HEK293 (cell line): ENCODE data around the gene MED15.
A peak's percentile ranks its signal among the peaks of the same experiment; 100 is the strongest.

Experiments
- CTCF ChIA-PET: fragments of 350-600 bp; formaldehyde crosslinking; extraction: SDS; loops from one replicate; lab custom pipeline; 2021; ENCODE audit warnings: antibody characterized with exemption; lab: Yijun Ruan, JAX
- POLR2A ChIA-PET: fragments of 300-600 bp; formaldehyde crosslinking; extraction: SDS; loops from one replicate; lab custom pipeline; 2020; ENCODE audit warnings: antibody characterized with exemption, inconsistent platforms; lab: Yijun Ruan, JAX
- H3K27ac ChIP-seq: fragments of 200-500 bp; sonication (Bioruptor generic); 2 replicates; pipeline ENCODE4 v1.5.1; 2014; ENCODE audit warnings: low read depth, low read length, control low read depth, inconsistent platforms; ENCODE audit errors: extremely low read depth
- H3K36me3 ChIP-seq, 2 experiments: fragments of 200-500 bp in 1 of 2; sonication (Bioruptor generic) in 1 of 2; 1 replicate in 1 of 2; 2 replicates in 1 of 2; pipeline ENCODE4 v1.5.1; 2014 to 2017; ENCODE audit warnings: inconsistent platforms in 2 of 2, low read length in 2 of 2; ENCODE audit not compliant: control insufficient read depth in 2 of 2, insufficient read depth in 1 of 2
- H3K4me1 ChIP-seq: fragments of 200-500 bp; sonication (Bioruptor generic); 2 replicates; pipeline ENCODE4 v1.5.1; 2014; ENCODE audit warnings: mild to moderate bottlenecking, low read length, inconsistent platforms; ENCODE audit not compliant: control insufficient read depth, insufficient read depth
- H3K4me3 ChIP-seq: 2 replicates; pipeline ENCODE4 v1.5.1; 2011; ENCODE audit warnings: low read depth, mild to moderate bottlenecking, control low read depth, low read length, moderate library complexity
- H3K9me3 ChIP-seq: fragments of 200-500 bp; sonication (Bioruptor generic); 2 replicates; pipeline ENCODE4 v1.5.1; 2014; ENCODE audit warnings: low read depth, low read length, inconsistent platforms; ENCODE audit not compliant: control insufficient read depth, insufficient read depth
- FEZF1 ChIP-seq: fragments of 450-650 bp; formaldehyde crosslinking; IDR thresholded peaks from 2 replicates; pipeline ENCODE4 v1.5.1; 2016; ENCODE audit warnings: missing biosample characterization, missing genetic modification characterization
- HOXD13 ChIP-seq: sonication (generic); formaldehyde crosslinking; IDR thresholded peaks from 2 replicates; pipeline ENCODE4 v1.8.0; 2022; ENCODE audit warnings: missing genetic modification reagents, borderline replicate concordance
- KLF7 ChIP-seq: fragments of 450-650 bp; formaldehyde crosslinking; IDR thresholded peaks from 2 replicates; pipeline ENCODE4 v1.5.1; 2016; ENCODE audit warnings: missing biosample characterization, missing genetic modification characterization, borderline replicate concordance
- OVOL3 ChIP-seq: fragments of 450-650 bp; formaldehyde crosslinking; IDR thresholded peaks from 2 replicates; pipeline ENCODE4 v1.5.1; 2016; ENCODE audit warnings: missing biosample characterization, missing genetic modification characterization
- SCRT1 ChIP-seq: fragments of 450-650 bp; formaldehyde crosslinking; IDR thresholded peaks from 2 replicates; pipeline ENCODE4 v1.5.1; 2016; ENCODE audit warnings: missing biosample characterization, missing genetic modification characterization, borderline replicate concordance
- ZBTB21 ChIP-seq: fragments of 450-650 bp; formaldehyde crosslinking; IDR thresholded peaks from 2 replicates; pipeline ENCODE4 v1.5.1; 2017; ENCODE audit warnings: missing biosample characterization, missing genetic modification characterization
- ZBTB8A ChIP-seq: fragments of 450-650 bp; formaldehyde crosslinking; IDR thresholded peaks from 2 replicates; pipeline ENCODE4 v1.5.1; 2016; ENCODE audit warnings: missing biosample characterization, missing genetic modification characterization
- ZNF133 ChIP-seq: fragments of 450-650 bp; formaldehyde crosslinking; IDR thresholded peaks from 2 replicates; pipeline ENCODE4 v1.5.1; 2016; ENCODE audit warnings: missing biosample characterization, missing genetic modification characterization
- ZNF184 ChIP-seq: fragments of 450-650 bp; IDR thresholded peaks from 2 replicates; pipeline ENCODE4 v1.5.1; 2018; ENCODE audit warnings: missing biosample characterization, mild to moderate bottlenecking, missing genetic modification characterization
- ZNF19 ChIP-seq: fragments of 450-650 bp; formaldehyde crosslinking; IDR thresholded peaks from 2 replicates; pipeline ENCODE4; 2016; ENCODE audit warnings: missing biosample characterization, missing genetic modification characterization, low read depth
- ZNF24 ChIP-seq: fragments of 450-650 bp; formaldehyde crosslinking; IDR thresholded peaks from 2 replicates; pipeline ENCODE4 v1.5.1; 2016; ENCODE audit warnings: missing biosample characterization, missing genetic modification characterization
- ZNF292 ChIP-seq: fragments of 450-650 bp; formaldehyde crosslinking; IDR thresholded peaks from 2 replicates; pipeline ENCODE4 v1.5.1; 2016; ENCODE audit warnings: low read depth, missing biosample characterization, missing genetic modification characterization, borderline replicate concordance
- ZNF391 ChIP-seq: fragments of 450-650 bp; formaldehyde crosslinking; IDR thresholded peaks from 2 replicates; pipeline ENCODE4 v1.5.1; 2016; ENCODE audit warnings: low read depth, missing biosample characterization, missing genetic modification characterization, borderline replicate concordance
- ZNF510 ChIP-seq: fragments of 450-650 bp; formaldehyde crosslinking; IDR thresholded peaks from 2 replicates; pipeline ENCODE4 v1.5.1; 2018; ENCODE audit warnings: mild to moderate bottlenecking, missing genetic modification characterization, missing biosample characterization; ENCODE audit not compliant: insufficient replicate concordance
- ZNF548 ChIP-seq: fragments of 450-650 bp; formaldehyde crosslinking; IDR thresholded peaks from 2 replicates; pipeline ENCODE4 v1.5.1; 2016; ENCODE audit warnings: missing biosample characterization, missing genetic modification characterization
- ZNF580 ChIP-seq: fragments of 450-650 bp; formaldehyde crosslinking; IDR thresholded peaks from 2 replicates; pipeline ENCODE4 v1.5.1; 2016; ENCODE audit warnings: missing biosample characterization, missing genetic modification characterization
- ZNF585B ChIP-seq: fragments of 450-650 bp; formaldehyde crosslinking; IDR thresholded peaks from 2 replicates; pipeline ENCODE4 v1.5.1; 2016; ENCODE audit warnings: missing biosample characterization, missing genetic modification characterization
- ZNF639 ChIP-seq: fragments of 450-650 bp; formaldehyde crosslinking; IDR thresholded peaks from 2 replicates; pipeline ENCODE4 v1.5.1; 2016; ENCODE audit warnings: missing biosample characterization, missing genetic modification characterization
- ZNF645 ChIP-seq: fragments of 450-650 bp; formaldehyde crosslinking; IDR thresholded peaks from 2 replicates; pipeline ENCODE4; 2016; ENCODE audit warnings: missing biosample characterization, missing genetic modification characterization
- ZNF664 ChIP-seq: fragments of 450-650 bp; formaldehyde crosslinking; IDR thresholded peaks from 2 replicates; pipeline ENCODE4 v1.5.1; 2016; ENCODE audit warnings: missing biosample characterization, missing genetic modification characterization
- ZNF785 ChIP-seq: fragments of 450-650 bp; formaldehyde crosslinking; IDR thresholded peaks from 2 replicates; pipeline ENCODE4 v1.5.1; 2016; ENCODE audit warnings: missing biosample characterization, missing genetic modification characterization
- ZNF830 ChIP-seq: fragments of 450-650 bp; IDR thresholded peaks from 2 replicates; pipeline ENCODE4 v1.5.0; 2018; ENCODE audit warnings: missing biosample characterization, missing genetic modification characterization, low read depth, mild to moderate bottlenecking, moderate library complexity
- ZSCAN18 ChIP-seq: fragments of 450-650 bp; formaldehyde crosslinking; IDR thresholded peaks from 2 replicates; pipeline ENCODE4 v1.5.1; 2016; ENCODE audit warnings: missing biosample characterization, missing genetic modification characterization
- ZSCAN23 ChIP-seq: fragments of 450-650 bp; formaldehyde crosslinking; IDR thresholded peaks from 2 replicates; pipeline ENCODE4 v1.5.1; 2016; ENCODE audit warnings: missing biosample characterization, missing genetic modification characterization
- TF ChIP-seq, protein P1 (sequence below): fragments of 450-650 bp; formaldehyde crosslinking; IDR thresholded peaks from 2 replicates; pipeline ENCODE4 v1.5.1; 2016; ENCODE audit warnings: missing biosample characterization, missing genetic modification characterization
- TF ChIP-seq, protein P2 (sequence below): fragments of 450-650 bp; formaldehyde crosslinking; IDR thresholded peaks from 2 replicates; pipeline ENCODE4 v1.5.1; 2016; ENCODE audit warnings: missing biosample characterization, missing genetic modification characterization

The MED15 gene, protein sequence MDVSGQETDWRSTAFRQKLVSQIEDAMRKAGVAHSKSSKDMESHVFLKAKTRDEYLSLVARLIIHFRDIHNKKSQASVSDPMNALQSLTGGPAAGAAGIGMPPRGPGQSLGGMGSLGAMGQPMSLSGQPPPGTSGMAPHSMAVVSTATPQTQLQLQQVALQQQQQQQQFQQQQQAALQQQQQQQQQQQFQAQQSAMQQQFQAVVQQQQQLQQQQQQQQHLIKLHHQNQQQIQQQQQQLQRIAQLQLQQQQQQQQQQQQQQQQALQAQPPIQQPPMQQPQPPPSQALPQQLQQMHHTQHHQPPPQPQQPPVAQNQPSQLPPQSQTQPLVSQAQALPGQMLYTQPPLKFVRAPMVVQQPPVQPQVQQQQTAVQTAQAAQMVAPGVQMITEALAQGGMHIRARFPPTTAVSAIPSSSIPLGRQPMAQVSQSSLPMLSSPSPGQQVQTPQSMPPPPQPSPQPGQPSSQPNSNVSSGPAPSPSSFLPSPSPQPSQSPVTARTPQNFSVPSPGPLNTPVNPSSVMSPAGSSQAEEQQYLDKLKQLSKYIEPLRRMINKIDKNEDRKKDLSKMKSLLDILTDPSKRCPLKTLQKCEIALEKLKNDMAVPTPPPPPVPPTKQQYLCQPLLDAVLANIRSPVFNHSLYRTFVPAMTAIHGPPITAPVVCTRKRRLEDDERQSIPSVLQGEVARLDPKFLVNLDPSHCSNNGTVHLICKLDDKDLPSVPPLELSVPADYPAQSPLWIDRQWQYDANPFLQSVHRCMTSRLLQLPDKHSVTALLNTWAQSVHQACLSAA

GRCh38 chr22:20507253-20508066, at the start of gene MED15:
Gene MED15, plus strand, starts transcription at chr22:20507610. Its CDS starts 69 bp downstream, at chr22:20507679.
- POLR2A ChIA-PET = interaction anchor here (0.8 to 3.2 kb wide), 9 partner anchors 9 to 62 kb away, joined by 3 to 35 read pairs (median 5); partner anchors contain the start of gene KLHL22
- peaks cover 0 to 6% of the 10 kb centered on the region in 2 experiments; a peak in 1 of 3 replicates for H3K36me3 ChIP-seq
- H3K4me3 ChIP-seq = peak within 1 kb of the TSS; percentile 95
- CTCF ChIA-PET = interaction anchor here (0.6 to 4.4 kb wide), 6 partner anchors 12 to 190 kb away, joined by 4 to 23 read pairs (median 5); partner anchors contain the start of gene KLHL22
- H3K9me3 ChIP-seq = no peaks in the 10 kb centered on the region
- H3K27ac ChIP-seq = peak within 1 kb of the TSS; percentile 44
- H3K4me1 ChIP-seq = peaks cover 9% of the 10 kb centered on the region
- TF ChIP-seq, protein P1, sequence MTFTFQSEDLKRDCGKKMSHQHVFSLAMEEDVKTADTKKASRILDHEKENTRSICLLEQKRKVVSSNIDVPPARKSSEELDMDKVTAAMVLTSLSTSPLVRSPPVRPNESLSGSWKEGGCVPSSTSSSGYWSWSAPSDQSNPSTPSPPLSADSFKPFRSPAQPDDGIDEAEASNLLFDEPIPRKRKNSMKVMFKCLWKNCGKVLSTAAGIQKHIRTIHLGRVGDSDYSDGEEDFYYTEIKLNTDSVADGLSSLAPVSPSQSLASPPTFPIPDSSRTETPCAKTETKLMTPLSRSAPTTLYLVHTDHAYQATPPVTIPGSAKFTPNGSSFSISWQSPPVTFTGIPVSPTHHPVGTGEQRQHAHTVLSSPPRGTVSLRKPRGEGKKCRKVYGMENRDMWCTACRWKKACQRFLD (tag by site-specific recombination) = no peak
- TF ChIP-seq ZNF580 (tag by site-specific recombination) (peak; percentile 59; the same call in 1 of the 2 replicates), ZNF19 (no peak), SCRT1 (no peak), FEZF1 (tag by site-specific recombination) (no peak), ZNF645 (tag by site-specific recombination) (no peak), ZNF133 (tag by site-specific recombination) (no peak), KLF7 (tag by site-specific recombination) (no peak), ZNF24 (tag by site-specific recombination) (peak; percentile 84), ZNF548 (tag by site-specific recombination) (no peak), ZNF184 (tag by site-specific recombination) (no peak), ZNF510 (tag by site-specific recombination) (no peak), ZNF292 (tag by site-specific recombination) (no peak), OVOL3 (peak; percentile 69; the same call in 1 of the 2 replicates), ZSCAN23 (tag by site-specific recombination) (peak; percentile 38; the same call in 1 of the 2 replicates), ZNF585B (tag by site-specific recombination) (no peak), ZNF639 (tag by site-specific recombination) (peak; percentile 68), ZBTB21 (tag by site-specific recombination) (peak; percentile 29; the same call in 1 of the 2 replicates), ZNF391 (no peak), ZNF664 (no peak), HOXD13 (CRISPR knock-in tag) (no peak), ZNF785 (tag by site-specific recombination) (peak; percentile 48; the same call in 1 of the 2 replicates), ZNF830 (no peak), ZBTB8A (tag by site-specific recombination) (0 out of 2 replicates have a peak, but pooled peaks have one; percentile 36), ZSCAN18 (tag by site-specific recombination) (no peak)
- TF ChIP-seq, protein P2, sequence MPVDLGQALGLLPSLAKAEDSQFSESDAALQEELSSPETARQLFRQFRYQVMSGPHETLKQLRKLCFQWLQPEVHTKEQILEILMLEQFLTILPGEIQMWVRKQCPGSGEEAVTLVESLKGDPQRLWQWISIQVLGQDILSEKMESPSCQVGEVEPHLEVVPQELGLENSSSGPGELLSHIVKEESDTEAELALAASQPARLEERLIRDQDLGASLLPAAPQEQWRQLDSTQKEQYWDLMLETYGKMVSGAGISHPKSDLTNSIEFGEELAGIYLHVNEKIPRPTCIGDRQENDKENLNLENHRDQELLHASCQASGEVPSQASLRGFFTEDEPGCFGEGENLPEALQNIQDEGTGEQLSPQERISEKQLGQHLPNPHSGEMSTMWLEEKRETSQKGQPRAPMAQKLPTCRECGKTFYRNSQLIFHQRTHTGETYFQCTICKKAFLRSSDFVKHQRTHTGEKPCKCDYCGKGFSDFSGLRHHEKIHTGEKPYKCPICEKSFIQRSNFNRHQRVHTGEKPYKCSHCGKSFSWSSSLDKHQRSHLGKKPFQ (tag by site-specific recombination) = 0 out of 2 replicates have a peak, but pooled peaks have one; percentile 20
